ENCODE measurements around the gene ITIH2. TPM values are rescaled to one million over a fixed set of nuclear protein-coding genes. Genes with fewer than 3 reads are reported as not detected.
"Not testable (repeated sequence)": the region's sequence is repeated elsewhere in the genome, so short reads cannot be mapped to it uniquely, and the experiment has no call there.

Gene ITIH2
- total RNA-seq, 2 donors from 2014 or later, result not detected

GRCh38 chr10:7707858-7708622 lies 4.9 kb downstream of the ITIH2 start:
- no peaks in the 10 kb centered on the region for H3K9me3 Mint-ChIP-seq
- H3K27ac Mint-ChIP-seq, result no peak overlapping the region
- H3K36me3 ChIP-seq (ENCODE audit: control insufficient read depth, insufficient read depth, low read length), result no peaks in the 10 kb centered on the region
- TF ChIP-seq CTCF (conservative IDR thresholded peaks at IDR 0.05), result no peak
- no peaks in the 10 kb centered on the region for H3K9me3 ChIP-seq (ENCODE audit: control insufficient read depth, low read length)
- DNase-seq, result no peak
- H3K27me3 ChIP-seq (ENCODE audit: control insufficient read depth, insufficient read depth, low read length, poor library complexity, severe bottlenecking), result no peaks in the 10 kb centered on the region
- H3K4me1 Mint-ChIP-seq, result no peaks in the 10 kb centered on the region
- no peak overlapping the region for H3K4me3 Mint-ChIP-seq
- H3K27ac ChIP-seq (ENCODE audit: low read depth, low read length), result no peak overlapping the region
- H3K9ac ChIP-seq (ENCODE audit: extremely low read depth, low read length, poor library complexity, severe bottlenecking), result no peak overlapping the region
- H3K4me3 ChIP-seq (ENCODE audit: low read length), result no peak overlapping the region
- peaks cover 2% of the 10 kb centered on the region for H3K27me3 Mint-ChIP-seq (ENCODE audit: insufficient read depth)
- H3K4me1 ChIP-seq (ENCODE audit: control insufficient read depth, insufficient read depth, low read length), result no peaks in the 10 kb centered on the region
- H3K36me3 Mint-ChIP-seq (ENCODE audit: low read depth), result no peaks in the 10 kb centered on the region
- WGBS, 2 experiments (ENCODE audit: insufficient coverage in 1 of 2, insufficient read length in 1 of 2), result 89 to 97% methylated on average over 4 to 5 of the region's 5 CpGs

DNA sequence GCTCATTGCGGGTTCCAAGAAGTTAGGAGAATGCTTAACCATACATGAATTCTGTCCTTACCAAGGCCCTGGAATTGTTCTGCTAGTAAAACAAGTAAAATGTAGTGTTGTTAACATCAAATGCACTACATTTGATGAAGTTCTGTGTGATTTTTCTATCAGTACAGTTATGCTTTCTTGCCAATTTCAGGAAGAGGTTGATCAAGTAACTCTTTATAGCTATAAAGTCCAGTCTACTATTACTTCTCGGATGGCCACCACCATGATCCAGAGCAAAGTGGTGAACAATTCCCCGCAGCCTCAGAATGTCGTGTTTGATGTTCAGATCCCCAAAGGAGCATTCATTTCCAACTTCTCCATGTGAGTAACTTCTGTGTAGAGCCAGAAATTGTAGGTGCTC lies 5.7 kb downstream of the ITIH2 start:
- H3K27me3 ChIP-seq (ENCODE audit: control insufficient read depth, insufficient read depth, low read length, poor library complexity, severe bottlenecking), result no peaks in the 10 kb centered on the region
- H3K9me3 ChIP-seq (ENCODE audit: control insufficient read depth, low read length), result no peaks in the 10 kb centered on the region
- TF ChIP-seq CTCF (conservative IDR thresholded peaks at IDR 0.05), result no peak
- H3K9ac ChIP-seq (ENCODE audit: extremely low read depth, low read length, poor library complexity, severe bottlenecking), result no peak overlapping the region
- H3K36me3 ChIP-seq (ENCODE audit: control insufficient read depth, insufficient read depth, low read length), result no peaks in the 10 kb centered on the region
- Mint-ChIP-seq H3K4me1 (no peaks in the 10 kb centered on the region), H3K36me3 (ENCODE audit: low read depth) (no peaks in the 10 kb centered on the region), H3K4me3 (no peak overlapping the region), H3K27me3 (ENCODE audit: insufficient read depth) (peaks cover 2% of the 10 kb centered on the region), H3K9me3 (no peaks in the 10 kb centered on the region), H3K27ac (no peak overlapping the region)
- H3K4me3 ChIP-seq (ENCODE audit: low read length), result no peak overlapping the region
- no peaks in the 10 kb centered on the region for H3K4me1 ChIP-seq (ENCODE audit: control insufficient read depth, insufficient read depth, low read length)
- 92 to 100% methylated on average over 3 to 4 of the region's 4 CpGs for WGBS, 2 experiments (ENCODE audit: insufficient coverage in 1 of 2, insufficient read length in 1 of 2)
- no peak overlapping the region for H3K27ac ChIP-seq (ENCODE audit: low read depth, low read length)
- no peak for DNase-seq

DNA sequence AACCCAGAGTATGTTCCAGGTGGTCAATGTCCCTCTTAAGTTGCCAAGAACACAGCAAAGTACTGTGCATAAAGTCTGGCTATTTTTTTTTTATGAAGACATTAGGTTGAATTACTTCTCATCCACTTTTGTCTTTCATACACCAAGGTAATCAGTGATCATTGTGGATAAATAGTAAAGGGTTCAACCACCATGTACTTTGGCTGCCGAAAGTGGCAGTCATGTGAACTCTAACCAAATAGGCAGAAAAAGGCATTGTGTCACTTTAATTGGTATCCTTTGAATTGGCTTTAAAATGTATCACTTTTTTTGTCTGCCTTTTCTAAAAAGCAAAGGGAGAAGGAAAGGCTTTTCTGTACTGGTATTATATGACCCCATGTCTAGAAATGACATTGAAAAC lies 7.3 kb downstream of the ITIH2 start:
- Histone ChIP-seq H3K27me3 (ENCODE audit: control insufficient read depth, insufficient read depth, low read length, poor library complexity, severe bottlenecking) (no peaks in the 10 kb centered on the region), H3K4me3 (ENCODE audit: low read length) (no peak overlapping the region), H3K9me3 (ENCODE audit: control insufficient read depth, low read length) (no peaks in the 10 kb centered on the region), H3K36me3 (ENCODE audit: control insufficient read depth, insufficient read depth, low read length) (no peaks in the 10 kb centered on the region), H3K27ac (ENCODE audit: low read depth, low read length) (no peak overlapping the region), H3K9ac (ENCODE audit: extremely low read depth, low read length, poor library complexity, severe bottlenecking) (no peak overlapping the region), H3K4me1 (ENCODE audit: control insufficient read depth, insufficient read depth, low read length) (no peaks in the 10 kb centered on the region)
- Mint-ChIP-seq H3K9me3 (no peaks in the 10 kb centered on the region), H3K4me3 (no peak overlapping the region), H3K27me3 (ENCODE audit: insufficient read depth) (peaks cover 2% of the 10 kb centered on the region), H3K36me3 (ENCODE audit: low read depth) (no peaks in the 10 kb centered on the region), H3K4me1 (no peaks in the 10 kb centered on the region), H3K27ac (no peak overlapping the region)
- WGBS, 2 experiments (ENCODE audit: insufficient coverage in 1 of 2, insufficient read length in 1 of 2), result 94 to 100% methylated on average over 1 of the region's 1 CpG
- TF ChIP-seq CTCF (conservative IDR thresholded peaks at IDR 0.05), result no peak
- DNase-seq, result no peak

GRCh38 chr10:7711075-7711474 lies 8.0 kb downstream of the ITIH2 start:
- H3K9me3 ChIP-seq (ENCODE audit: control insufficient read depth, low read length); H3K27ac Mint-ChIP-seq; H3K36me3 ChIP-seq (ENCODE audit: control insufficient read depth, insufficient read depth, low read length); DNase-seq; H3K27me3 ChIP-seq (ENCODE audit: control insufficient read depth, insufficient read depth, low read length, poor library complexity, severe bottlenecking); H3K27me3 Mint-ChIP-seq (ENCODE audit: insufficient read depth); H3K4me1 ChIP-seq (ENCODE audit: control insufficient read depth, insufficient read depth, low read length); H3K4me1 Mint-ChIP-seq; H3K4me3 Mint-ChIP-seq; H3K9ac ChIP-seq (ENCODE audit: extremely low read depth, low read length, poor library complexity, severe bottlenecking); H3K36me3 Mint-ChIP-seq (ENCODE audit: low read depth); H3K9me3 Mint-ChIP-seq; H3K4me3 ChIP-seq (ENCODE audit: low read length); H3K27ac ChIP-seq (ENCODE audit: low read depth, low read length): not testable (repeated sequence)
- 86 to 91% methylated on average over 2 to 5 of the region's 5 CpGs for WGBS, 2 experiments (ENCODE audit: insufficient coverage in 1 of 2, insufficient read length in 1 of 2)
